Muscle of back (tissue), 11 donors: ENCODE data around the gene CIPC. TPM values are rescaled to one million over a fixed set of nuclear protein-coding genes. Genes with fewer than 3 reads are reported as not detected.
A peak's percentile ranks its signal among the peaks of the same experiment; 100 is the strongest.

Source experiments
- DNase-seq, 3 donors: peaks; one replicate each; pipeline versions ENCODE4 v3.0.0 to v3.0.0-alpha.2; 2013
- polyA plus RNA-seq, 10 donors: library from polyadenylated mRNA; unstranded; fragments of 120-200 nt; gene quantifications; one replicate each; pipeline ENCODE4 v1.2.1, GENCODE V29; 2013; ENCODE audit not compliant: insufficient read length in 10 of 10

Gene CIPC
- polyA plus RNA-seq, 10 donors, result 10.3 to 31.0 (median 20.9) TPM

DNA sequence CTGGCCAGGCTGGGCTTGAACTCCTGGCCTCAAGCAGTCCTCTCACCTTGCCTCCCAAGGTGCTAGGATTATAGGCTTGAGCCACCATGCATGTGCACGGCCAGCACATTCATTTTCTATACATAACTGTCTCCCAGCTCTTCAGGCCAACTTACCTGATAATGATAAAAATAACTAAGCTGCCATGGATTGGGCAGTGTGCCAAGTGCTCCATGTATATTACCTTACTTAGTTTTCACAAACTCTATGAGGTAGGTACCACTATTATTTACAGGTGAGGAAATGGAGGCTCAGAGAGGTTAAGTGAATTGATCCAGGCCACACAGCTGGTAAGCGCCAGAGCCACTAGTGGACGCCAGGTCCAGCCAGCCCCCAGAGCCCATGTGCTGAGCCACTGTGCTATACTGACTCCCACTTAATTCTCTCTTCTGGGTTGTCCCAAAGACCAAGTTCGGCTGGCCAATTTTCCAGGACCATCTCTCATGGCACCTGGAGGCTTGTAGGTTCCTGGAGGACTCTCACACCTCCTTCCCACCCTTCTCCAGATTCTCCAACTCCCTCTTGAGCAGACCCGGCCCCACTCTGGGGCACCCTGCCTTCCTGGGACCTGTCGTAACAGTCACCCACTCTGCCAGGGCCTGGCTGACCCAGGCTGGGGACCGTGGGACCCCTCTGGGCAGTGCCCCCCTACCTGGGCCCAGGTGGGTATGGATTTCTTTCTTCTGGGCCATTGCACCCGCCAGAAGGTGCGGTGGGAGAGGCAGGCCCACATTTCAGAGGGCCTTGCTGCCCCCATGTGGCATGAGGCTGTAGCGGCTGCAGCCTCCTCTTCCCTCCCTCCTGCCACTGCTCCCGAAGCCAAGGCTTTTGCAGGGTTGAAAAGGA lies 30.2 kb upstream of the CIPC start:
- peak; percentile 43 to 83 (median 56) for DNase-seq

DNA sequence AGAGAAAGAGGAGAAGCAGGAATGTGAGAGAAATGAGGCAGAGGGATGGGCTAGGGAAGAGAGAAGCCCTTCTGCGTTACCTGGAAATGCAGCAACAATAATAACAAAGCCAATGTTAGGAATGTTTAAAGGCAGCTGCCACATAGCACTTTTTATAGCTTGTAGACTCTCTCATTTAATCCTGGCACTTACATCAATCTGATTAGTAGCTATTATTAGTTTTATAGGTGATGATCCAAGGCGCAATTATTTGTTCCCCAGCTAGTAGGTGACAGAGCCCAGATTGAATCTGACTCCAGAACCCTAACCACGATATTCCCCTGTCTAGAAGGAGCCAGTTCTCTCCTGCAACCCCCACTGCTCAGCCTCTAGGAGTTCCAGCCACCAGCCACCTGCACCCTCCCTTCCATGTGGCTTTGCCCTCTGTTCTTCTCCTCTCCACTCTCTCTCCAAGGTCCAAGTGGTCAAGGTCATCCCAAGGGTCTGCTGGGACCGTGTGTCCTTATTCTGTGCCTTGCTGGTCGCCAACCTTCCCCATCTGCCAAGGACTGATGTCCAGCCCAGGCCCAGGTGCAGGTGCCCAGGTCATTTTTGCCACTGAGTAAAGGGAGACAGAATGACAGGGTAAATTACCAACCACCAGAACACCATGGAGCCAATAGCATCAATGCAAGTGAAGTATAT lies 29.4 kb upstream of the CIPC start:
- DNase-seq, result no peak

DNA sequence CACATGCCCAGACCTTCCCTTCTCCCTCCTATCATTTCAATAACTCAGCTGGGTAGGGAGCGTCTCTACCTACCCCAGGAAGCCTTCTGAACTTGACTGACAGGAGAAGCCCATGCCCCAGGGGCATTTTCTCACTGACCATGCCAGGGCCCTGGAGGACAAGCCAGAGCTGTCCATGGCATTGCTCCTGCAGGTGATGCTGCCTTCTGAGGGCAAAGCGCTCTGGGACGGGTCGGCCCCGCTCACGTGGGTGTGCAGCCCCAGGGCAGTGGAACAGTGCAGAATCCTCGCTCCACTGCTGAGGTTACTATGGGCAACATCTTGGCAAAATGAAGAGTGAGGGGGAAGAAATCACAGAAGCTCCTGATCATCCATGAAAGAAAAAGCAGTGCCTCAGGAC lies 28.5 kb upstream of the CIPC start:
- no peak for DNase-seq

DNA sequence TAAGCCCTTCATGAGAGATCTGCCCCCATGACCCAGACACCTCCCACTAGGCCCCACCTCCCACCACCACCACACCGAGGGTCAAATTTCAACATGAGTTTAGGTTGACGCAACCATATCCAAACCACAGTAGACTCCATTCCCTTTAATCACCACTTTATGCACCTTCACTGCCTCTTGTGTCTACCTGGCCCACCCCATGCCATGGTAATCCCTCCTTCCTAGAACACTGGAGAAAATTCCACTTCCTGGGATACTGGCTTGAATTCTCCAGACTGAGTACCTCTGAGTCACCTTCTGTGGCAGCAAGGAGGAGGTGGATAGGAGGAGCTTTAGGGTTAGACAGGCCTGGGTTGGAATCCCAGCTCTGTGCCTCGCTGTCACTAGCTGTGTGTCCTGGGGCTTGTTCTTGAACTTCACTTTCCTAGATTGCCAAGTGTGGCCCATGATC lies 26.1 kb upstream of the CIPC start:
- no peak for DNase-seq

DNA sequence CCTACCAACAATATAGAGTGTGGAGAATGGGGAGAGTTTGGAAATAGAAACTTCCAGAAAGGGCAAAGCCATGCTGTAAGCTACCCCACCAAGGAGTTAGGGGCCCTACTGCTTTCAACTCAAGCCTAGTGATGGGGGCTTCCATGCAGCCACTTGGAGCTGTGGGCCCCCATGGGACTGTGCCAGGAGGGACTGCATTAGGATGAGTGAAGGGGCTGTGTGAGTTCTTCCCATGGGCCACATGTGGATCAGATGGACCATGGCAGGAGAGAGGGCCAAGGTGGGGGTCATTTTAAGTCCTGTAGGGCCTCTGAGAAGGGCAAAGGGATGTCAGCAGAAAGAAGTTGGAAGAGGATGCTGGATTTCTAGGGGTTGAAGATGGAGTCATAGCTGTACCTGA lies 23.1 kb upstream of the CIPC start:
- DNase-seq, result no peak

DNA sequence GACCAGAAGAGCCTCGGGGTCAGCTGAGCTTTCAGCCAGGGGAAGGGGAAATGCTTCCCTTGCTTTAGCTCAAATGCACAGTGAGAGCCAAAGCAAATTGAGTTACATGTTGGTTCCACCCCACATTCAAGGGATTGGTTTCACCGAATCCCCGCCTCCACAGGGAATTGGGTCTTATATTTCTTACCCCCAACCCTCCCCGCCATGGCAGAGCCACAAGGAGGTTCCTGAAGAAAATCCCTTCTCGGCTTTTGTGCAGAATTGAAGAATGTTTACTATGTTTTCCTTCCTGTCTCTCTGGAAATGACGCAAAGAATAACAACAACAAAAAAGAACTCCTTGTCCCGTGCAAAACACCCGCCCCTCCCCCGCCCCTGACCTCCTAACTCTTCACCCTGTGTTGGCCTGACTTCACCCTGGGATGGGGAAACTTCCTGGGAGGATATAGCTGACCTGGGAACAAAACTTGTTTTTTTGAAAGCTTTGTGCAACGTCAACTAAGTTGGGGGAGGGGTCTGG lies 21.9 kb upstream of the CIPC start:
- DNase-seq, result peak in 1 of 3 donors; percentile 73

DNA sequence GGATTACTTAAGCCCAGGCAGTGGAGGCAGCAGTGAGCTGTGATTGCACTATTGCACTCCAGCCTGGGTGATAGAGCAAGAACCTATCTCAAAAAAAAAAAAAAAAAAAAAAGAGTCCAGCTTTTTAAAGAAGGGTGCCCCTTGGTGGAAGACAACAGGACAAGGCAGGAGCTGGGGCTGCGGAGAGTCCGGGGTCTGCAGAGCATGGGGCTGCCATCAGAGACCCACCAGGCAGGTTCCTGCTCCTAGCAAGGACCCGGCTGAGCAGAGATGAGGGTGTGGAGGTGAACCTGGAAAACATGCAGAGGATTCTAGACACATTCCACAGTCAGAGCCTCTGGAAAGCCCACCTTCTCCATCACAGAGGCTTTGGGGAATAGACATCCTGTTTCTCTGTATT lies 21.0 kb upstream of the CIPC start:
- DNase-seq, result no peak

DNA sequence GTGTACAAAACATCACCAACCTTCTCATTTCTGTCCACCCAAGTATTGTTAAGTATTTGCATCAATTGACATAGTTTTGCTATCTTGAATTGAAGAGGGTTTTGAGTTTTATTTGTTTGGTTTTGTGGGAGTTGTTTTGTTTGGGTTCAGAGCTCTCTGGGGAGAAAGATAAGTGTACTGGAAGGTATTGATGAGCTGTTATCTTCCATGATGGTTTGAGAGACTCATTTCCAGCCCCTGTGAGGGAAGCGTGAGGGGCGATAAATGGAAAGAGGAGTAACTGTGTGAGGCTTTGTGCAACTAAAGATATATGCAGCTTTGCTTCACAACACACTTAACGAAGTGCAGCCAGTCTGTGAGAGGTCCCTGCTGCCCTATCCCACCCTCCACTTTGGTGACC lies 15.7 kb upstream of the CIPC start:
- DNase-seq, result no peak

DNA sequence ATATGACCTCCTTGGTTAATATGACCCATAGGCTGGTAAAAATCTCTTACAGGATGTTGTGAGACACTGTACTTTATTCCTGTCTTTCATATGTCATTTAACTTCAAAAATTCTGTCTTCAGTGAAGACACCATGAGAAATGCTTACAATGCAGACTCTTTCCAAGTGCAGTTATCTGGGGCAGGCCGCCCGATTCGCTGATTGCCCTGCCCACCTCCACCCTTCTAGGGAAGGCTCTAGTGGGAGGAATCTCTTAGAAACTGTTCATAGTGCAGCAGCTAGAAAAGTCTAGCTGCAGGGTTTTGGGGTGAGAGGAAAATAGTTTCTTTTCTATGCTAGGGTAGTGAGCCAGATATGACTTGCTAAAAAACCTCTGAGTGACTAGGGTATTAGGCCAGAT lies 15.0 kb upstream of the CIPC start:
- DNase-seq, result no peak

DNA sequence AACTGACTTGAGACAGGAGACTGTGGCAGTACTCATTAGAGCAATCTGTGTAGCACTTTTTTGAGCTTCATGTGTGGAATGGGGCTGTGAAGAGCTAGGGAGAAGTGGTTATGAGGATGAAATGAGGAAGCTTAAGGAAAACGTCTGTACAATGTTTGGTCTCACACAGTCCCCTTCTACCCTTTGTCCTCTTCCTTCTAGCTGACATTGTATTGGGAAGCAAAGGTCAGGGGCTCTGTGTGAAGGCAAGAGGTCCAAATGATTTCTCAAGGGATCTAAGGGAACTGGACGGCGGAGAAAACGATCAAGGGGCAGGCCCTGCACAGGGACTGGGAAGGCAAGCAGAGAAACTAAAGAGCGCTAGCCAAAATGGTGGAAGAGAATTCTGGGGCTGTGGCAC lies 13.1 kb upstream of the CIPC start:
- DNase-seq, result no peak

DNA sequence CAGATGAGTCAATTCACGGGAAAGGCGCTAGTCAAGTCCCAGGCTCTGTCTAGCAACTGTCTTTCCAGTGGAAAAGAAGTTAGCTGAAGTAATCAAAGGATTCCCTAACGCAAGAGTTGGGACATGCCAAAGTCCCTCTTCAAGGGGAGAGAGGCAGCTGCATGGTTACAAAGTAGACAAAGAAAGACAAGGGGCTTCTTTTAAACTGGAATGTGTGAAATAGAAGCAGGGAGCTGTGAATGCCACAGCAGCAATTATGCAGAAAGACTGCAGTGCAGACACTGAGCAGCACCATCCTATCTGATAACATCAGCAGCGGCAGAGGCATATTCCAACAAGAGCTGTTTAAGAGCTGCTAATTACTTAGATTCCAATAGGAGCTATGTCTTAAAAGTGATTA lies 12.5 kb upstream of the CIPC start:
- DNase-seq, result no peak

DNA sequence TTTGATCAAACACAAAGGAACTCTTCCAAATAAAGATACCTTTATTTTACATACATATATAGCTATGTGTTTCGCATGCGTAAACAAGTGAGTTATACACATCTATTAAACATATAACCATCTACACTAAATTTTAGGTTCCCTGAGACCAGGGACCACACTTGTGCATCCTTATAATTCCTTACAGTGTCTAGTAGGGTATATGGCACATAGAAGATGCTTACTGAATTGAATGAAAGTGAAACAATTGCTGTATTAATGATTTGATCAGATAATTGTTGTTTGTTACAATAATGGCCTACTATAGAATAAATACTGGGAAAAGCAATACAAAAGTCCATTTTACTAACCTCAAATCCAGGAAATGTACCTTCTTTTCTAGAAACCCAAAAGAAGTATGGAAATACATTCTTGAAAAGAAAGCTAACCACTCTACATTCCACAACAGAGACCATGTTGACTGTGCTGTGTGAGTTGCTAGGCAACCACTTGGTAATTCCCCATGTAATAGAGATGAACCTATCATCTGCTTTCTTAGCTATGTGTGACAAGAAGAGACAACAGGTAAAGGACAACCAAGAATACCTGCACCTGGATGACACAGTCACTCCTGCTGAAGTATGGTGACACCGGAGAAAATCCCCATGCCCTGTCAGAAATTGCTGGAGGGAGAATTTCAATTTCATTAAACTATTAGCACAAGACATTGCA lies 11.9 kb upstream of the CIPC start:
- peak in 1 of 3 donors; percentile 33 for DNase-seq

DNA sequence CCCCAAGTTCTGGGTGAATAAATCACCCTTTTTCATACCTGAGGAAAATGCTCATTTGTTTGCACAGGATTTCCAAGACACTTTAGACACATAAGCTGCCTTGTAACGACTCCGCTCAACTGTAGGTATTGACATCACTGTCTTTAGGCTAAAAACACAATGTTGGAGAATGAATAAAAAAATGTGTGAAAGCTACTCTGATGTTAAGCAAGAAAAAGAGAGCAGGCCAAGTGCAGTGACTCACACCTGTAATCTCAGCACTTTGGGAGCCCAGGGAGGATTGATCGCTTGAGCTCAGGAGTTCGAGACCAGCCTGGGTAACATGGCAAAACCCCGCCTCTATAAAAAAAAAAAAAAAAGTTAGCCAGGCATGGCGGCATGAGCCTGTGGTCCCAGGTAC lies 11.1 kb upstream of the CIPC start:
- DNase-seq, result no peak

DNA sequence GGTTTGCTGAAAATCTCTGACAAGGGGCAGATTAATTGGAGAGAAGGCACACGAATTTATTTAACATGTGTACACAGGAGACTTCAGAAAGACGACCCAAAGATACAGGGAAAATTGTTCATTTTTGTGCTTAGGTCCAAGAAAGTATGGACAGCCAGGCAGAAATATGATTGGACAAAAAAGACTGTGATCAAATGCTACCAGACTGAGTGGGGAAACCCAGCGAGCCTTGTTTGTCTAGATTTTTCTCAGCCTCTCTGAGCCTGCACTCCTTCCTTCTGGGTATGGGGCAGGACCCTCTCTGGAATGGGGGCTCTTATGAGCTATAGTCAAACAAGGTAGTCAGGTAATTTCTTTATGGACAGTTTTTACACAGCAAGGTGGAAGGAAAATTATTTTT lies 10.4 kb upstream of the CIPC start:
- DNase-seq, result no peak

DNA sequence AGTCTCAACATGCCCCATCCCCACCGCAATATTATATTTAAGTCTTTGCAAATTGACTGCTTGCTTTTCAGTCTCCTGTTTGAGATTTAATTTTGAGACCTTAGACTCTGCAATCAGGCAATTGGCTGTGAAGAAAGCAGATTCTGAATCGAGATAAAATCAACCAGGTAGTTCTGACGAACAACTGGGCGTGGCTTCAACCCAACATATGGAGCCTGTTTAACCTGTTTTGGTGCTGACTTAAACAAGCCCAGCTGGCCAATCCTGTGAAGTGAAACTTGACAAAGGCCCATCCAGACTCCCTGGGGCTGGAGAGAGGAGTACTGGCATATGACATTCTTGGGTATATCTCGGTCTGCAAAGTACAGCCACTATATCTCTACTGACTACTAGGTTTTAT lies 9.8 kb upstream of the CIPC start:
- no peak for DNase-seq

DNA sequence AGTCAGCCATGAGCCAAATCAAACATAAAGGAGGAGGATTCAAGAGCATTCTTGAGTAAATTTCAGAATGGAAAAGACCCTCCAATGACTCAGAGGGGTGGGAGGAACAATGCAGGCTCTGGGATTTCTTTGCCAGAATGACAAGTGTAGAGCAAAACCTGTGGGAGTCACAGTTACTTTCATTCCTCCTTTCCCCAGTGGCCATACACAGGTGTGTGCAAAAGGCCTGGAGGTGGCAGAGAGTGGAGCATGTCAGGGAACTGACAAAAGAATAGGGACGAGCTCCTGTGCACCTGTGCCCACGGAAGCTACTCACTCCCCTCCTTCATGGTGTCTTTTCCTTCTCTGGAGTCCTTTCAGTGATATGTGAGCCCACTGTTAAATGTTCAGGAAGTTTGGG lies 9.4 kb upstream of the CIPC start:
- no peak for DNase-seq

DNA sequence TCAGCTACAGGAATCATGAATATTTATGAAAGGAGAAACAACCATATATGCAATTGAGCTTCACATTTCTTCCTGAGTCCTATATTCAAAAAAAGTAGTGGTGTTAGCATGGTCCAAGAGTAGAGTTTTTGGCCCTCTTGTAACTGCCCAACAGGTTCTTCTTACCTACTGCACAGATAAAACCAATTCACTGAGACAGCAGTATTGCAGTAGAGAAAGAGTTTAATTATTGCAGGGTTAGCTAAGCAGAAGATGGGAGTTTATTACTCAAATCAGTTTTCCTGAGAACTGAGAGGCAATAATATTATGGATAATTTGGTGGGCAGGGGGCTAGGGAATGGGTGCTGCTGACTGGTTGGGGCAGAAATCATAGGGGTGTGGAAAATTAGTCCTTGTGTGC lies 6.5 kb upstream of the CIPC start:
- DNase-seq, result no peak

DNA sequence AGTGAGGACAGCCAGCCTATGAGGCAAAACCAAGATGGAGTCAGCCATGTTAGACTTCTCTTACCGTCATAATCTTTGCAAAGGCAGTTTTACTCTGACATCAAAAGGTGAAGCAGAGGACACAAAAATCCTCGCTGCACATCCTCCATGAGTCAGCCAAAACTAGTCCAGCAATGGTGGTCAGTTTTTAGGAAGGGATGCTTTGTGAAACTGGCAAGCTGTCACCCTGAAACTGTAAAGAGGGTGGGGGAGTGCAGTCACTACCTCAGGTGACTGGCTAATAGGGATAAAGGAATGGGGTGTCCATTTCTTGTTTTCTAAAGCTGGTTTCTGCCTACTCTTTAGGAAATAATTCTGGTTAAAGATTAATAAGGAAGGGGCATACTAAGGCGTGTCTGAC lies 5.4 kb upstream of the CIPC start:
- DNase-seq, result no peak

DNA sequence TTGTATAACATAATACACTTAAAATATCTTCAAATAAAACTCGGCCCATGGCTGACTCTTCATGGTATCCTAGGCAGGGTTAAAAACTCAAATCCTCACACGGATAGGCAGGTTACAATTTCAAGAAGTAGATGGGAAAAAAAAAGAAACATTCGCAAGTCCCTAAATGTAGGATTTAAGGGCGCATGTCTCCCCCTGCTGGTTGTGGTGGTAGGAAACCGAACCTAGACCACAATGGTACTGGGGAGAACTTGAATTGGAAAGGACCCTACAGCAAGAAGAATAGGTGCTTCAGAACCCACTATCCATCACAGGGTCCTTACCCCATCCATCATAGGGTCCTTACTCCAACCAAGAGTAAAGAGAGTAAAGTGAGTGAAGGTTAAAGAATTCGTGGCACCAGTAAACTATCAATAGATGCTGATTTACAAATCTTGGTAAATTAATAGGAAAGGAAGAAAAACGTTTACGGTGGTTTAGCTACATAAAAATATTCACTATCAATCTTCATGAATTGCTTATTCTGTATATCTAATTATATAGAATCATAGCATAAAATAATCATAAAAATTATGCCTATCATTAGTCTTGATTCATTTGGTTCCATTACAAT lies 3.3 kb upstream of the CIPC start:
- DNase-seq, result peak; percentile 56 to 84 (median 76)

DNA sequence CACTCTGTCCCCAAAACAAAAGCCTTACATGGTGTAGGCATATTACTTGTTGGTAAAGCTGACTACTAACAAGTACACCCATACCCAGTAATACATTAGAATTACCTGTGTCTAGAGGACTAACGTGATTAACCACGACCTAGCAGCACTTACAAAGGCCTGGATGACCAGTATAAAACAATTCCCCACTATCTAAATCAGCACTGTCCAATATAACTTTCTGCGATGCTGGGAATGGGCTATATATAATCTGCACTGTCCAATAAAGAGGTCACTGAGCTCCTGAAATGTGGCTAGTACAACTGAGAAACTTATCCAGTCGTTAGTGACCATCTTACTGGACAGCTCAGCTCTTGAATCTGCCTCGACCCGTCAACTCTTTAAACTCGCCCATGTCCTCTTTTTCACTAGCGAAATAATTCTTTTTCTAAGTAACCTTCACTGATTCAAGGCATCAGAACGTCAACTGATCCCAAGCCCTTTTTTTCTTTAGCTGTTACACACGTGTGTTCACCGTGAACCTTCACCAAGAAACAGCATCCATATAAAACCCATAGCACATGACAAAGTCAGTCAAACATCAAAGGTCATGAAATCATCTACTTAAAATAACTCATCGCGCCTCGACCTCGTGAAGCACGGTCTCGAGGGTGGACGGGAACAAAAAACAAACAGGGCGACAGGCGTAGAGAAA lies 905 bp upstream of the CIPC start:
- DNase-seq, result peak in 2 of 3 donors; percentile 58 to 72
